HEK293 (cell line): ENCODE results near the gene CCL19.
"Not testable (repeated sequence)": the region's sequence is repeated elsewhere in the genome, so short reads cannot be mapped to it uniquely, and the experiment has no call there.

ENCODE experiments used
- CTCF ChIA-PET: fragments of 350-600 bp; formaldehyde crosslinking; extraction: SDS; loops from one replicate; lab custom pipeline; 2021; ENCODE audit warnings: antibody characterized with exemption; lab: Yijun Ruan, JAX
- POLR2A ChIA-PET: fragments of 300-600 bp; formaldehyde crosslinking; extraction: SDS; loops from one replicate; lab custom pipeline; 2020; ENCODE audit warnings: antibody characterized with exemption, inconsistent platforms; lab: Yijun Ruan, JAX
- H3K27ac ChIP-seq: fragments of 200-500 bp; sonication (Bioruptor generic); 2 replicates; pipeline ENCODE4 v1.5.1; 2014; ENCODE audit warnings: low read depth, low read length, control low read depth, inconsistent platforms; ENCODE audit errors: extremely low read depth
- H3K36me3 ChIP-seq, 2 experiments: fragments of 200-500 bp in 1 of 2; sonication (Bioruptor generic) in 1 of 2; 1 replicate in 1 of 2; 2 replicates in 1 of 2; pipeline ENCODE4 v1.5.1; 2014 to 2017; ENCODE audit warnings: inconsistent platforms in 2 of 2, low read length in 2 of 2; ENCODE audit not compliant: control insufficient read depth in 2 of 2, insufficient read depth in 1 of 2
- H3K4me1 ChIP-seq: fragments of 200-500 bp; sonication (Bioruptor generic); 2 replicates; pipeline ENCODE4 v1.5.1; 2014; ENCODE audit warnings: mild to moderate bottlenecking, low read length, inconsistent platforms; ENCODE audit not compliant: control insufficient read depth, insufficient read depth
- H3K4me3 ChIP-seq: 2 replicates; pipeline ENCODE4 v1.5.1; 2011; ENCODE audit warnings: low read depth, mild to moderate bottlenecking, control low read depth, low read length, moderate library complexity
- H3K9me3 ChIP-seq: fragments of 200-500 bp; sonication (Bioruptor generic); 2 replicates; pipeline ENCODE4 v1.5.1; 2014; ENCODE audit warnings: low read depth, low read length, inconsistent platforms; ENCODE audit not compliant: control insufficient read depth, insufficient read depth
- ZBTB17 ChIP-seq: fragments of 450-650 bp; formaldehyde crosslinking; IDR thresholded peaks from 2 replicates; pipeline ENCODE4 v1.5.1; 2016; ENCODE audit warnings: missing biosample characterization, missing genetic modification characterization
- ZNF146 ChIP-seq: fragments of 450-650 bp; formaldehyde crosslinking; IDR thresholded peaks from 2 replicates; pipeline ENCODE4 v1.5.1; 2016; ENCODE audit warnings: missing biosample characterization, missing genetic modification characterization
- ZNF155 ChIP-seq: fragments of 450-650 bp; formaldehyde crosslinking; IDR thresholded peaks from 2 replicates; pipeline ENCODE4 v1.5.1; 2016; ENCODE audit warnings: missing biosample characterization, missing genetic modification characterization
- ZNF239 ChIP-seq: fragments of 450-650 bp; formaldehyde crosslinking; IDR thresholded peaks from 2 replicates; pipeline ENCODE4 v1.5.1; 2016; ENCODE audit warnings: missing biosample characterization, missing genetic modification characterization
- ZNF274 ChIP-seq, 2 experiments: fragments of 200-500 bp in 1 of 2; fragments of 450-650 bp in 1 of 2; sonication (Bioruptor generic) in 1 of 2; formaldehyde crosslinking in 1 of 2; IDR thresholded peaks; 2 replicates each; pipeline versions ENCODE4 v1.5.1 to v1.6.1; 2014 to 2016; ENCODE audit warnings: borderline replicate concordance in 1 of 2, inconsistent platforms in 1 of 2, low read length in 1 of 2, missing biosample characterization in 1 of 2, missing genetic modification characterization in 1 of 2
- ZNF311 ChIP-seq: fragments of 450-650 bp; formaldehyde crosslinking; IDR thresholded peaks from 2 replicates; pipeline ENCODE4 v1.5.1; 2017; ENCODE audit warnings: missing biosample characterization, missing genetic modification characterization, borderline replicate concordance
- ZNF335 ChIP-seq: fragments of 450-650 bp; formaldehyde crosslinking; conservative IDR thresholded peaks from 2 replicates; pipeline ENCODE4 v1.5.1; 2016; ENCODE audit warnings: missing biosample characterization, missing genetic modification characterization
- ZNF394 ChIP-seq: fragments of 450-650 bp; formaldehyde crosslinking; IDR thresholded peaks from 2 replicates; pipeline ENCODE4 v1.5.1; 2016; ENCODE audit warnings: missing biosample characterization, missing genetic modification characterization, mild to moderate bottlenecking, moderate library complexity, borderline replicate concordance
- ZNF449 ChIP-seq: fragments of 450-650 bp; formaldehyde crosslinking; IDR thresholded peaks from 2 replicates; pipeline ENCODE4 v1.5.1; 2017; ENCODE audit warnings: missing biosample characterization, mild to moderate bottlenecking, missing genetic modification characterization, moderate library complexity
- ZNF513 ChIP-seq: fragments of 450-650 bp; IDR thresholded peaks from 2 replicates; pipeline ENCODE4 v1.5.1; 2018; ENCODE audit warnings: missing biosample characterization, missing genetic modification characterization
- ZNF558 ChIP-seq: fragments of 450-650 bp; formaldehyde crosslinking; IDR thresholded peaks from 2 replicates; pipeline ENCODE4 v1.5.1; 2016; ENCODE audit warnings: missing biosample characterization, missing genetic modification characterization
- ZNF692 ChIP-seq: fragments of 450-650 bp; formaldehyde crosslinking; IDR thresholded peaks from 2 replicates; pipeline ENCODE4 v1.5.1; 2016; ENCODE audit warnings: missing biosample characterization, missing genetic modification characterization
- ZNF701 ChIP-seq: fragments of 450-650 bp; formaldehyde crosslinking; IDR thresholded peaks from 2 replicates; pipeline ENCODE4 v1.5.1; 2016; ENCODE audit warnings: missing biosample characterization, missing genetic modification characterization
- TF ChIP-seq, protein P1 (sequence below): fragments of 450-650 bp; IDR thresholded peaks from 2 replicates; pipeline ENCODE4 v1.5.1; 2018; ENCODE audit warnings: missing biosample characterization, mild to moderate bottlenecking, missing genetic modification characterization
- TF ChIP-seq, protein P2 (sequence below): fragments of 450-650 bp; formaldehyde crosslinking; IDR thresholded peaks from 2 replicates; pipeline ENCODE4 v1.5.1; 2016; ENCODE audit warnings: missing biosample characterization, missing genetic modification characterization
- TF ChIP-seq, protein P3 (sequence below): fragments of 450-650 bp; formaldehyde crosslinking; IDR thresholded peaks from 2 replicates; pipeline ENCODE4; 2016; ENCODE audit warnings: missing biosample characterization, missing genetic modification characterization

The CCL19 gene

DNA sequence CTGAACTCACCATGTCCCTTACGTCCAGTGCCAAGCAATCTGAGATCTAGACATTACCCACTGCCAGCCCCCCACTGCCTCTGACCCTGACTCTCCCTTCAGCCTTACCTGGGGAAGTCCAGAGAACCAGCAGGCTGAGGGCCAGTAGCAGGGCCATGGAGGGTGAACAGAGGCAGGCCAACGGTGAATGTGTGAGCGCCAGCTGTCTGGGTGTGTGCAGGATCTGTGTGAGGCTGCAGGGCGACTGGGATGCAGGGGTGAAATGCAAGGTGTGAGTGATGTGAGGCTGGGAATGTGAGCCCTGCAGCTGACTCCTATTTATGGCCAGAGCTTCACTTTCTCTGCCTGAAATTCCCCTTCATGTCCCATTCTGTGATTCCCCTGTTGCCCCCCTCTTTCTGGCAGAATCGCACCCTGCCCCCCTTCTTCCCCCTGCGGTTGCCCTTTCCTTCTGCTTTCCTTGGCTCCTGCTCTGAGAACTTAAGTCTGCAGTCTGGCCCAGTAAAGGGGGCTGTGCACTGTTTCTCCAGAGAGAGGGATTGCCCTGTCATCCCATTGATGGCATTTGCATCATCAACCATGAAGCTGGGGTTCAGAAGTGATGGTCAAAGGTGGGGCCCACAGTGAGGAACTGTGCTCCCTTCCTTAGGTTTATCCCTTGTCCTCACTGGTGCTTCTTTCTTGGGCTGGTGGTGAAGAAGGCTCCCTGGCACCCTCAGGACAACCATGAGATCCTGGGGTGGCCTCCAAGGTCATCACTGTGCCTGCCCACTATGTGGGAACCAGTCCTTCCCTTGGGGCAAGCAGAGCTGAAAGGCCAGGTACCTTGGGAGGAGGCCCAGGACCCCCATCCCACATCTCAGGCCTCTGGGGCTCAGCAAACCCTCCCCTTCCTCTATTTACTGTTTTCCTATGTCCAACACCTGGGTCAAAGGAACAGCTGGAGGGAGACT is at the start of gene CCL19:
Gene CCL19, minus strand, starts transcription at position 294 of the 953 bp plus-strand sequence. Its CDS starts 137 bp downstream, at position 157.
- Histone ChIP-seq H3K4me1 (no peaks in the 10 kb centered on the region), H3K9me3 (no peaks in the 10 kb centered on the region), H3K36me3 (no peaks in the 10 kb centered on the region), H3K27ac (no peak within 1 kb of the TSS), H3K4me3 (no peak within 1 kb of the TSS)
- CTCF ChIA-PET = interaction anchor here (0.6 to 8.3 kb wide), 7 partner anchors 11 to 897 kb away, joined by 3 to 99 read pairs (median 4); partner anchors contain the start of genes PHF24 and RPP25L
- POLR2A ChIA-PET = no interaction called here
- TF ChIP-seq ZNF146 = no peak
- TF ChIP-seq ZNF394 = no peak
- TF ChIP-seq ZNF692 (tag by site-specific recombination) = 0 out of 2 replicates have a peak, but pooled peaks have one; percentile 29

DNA sequence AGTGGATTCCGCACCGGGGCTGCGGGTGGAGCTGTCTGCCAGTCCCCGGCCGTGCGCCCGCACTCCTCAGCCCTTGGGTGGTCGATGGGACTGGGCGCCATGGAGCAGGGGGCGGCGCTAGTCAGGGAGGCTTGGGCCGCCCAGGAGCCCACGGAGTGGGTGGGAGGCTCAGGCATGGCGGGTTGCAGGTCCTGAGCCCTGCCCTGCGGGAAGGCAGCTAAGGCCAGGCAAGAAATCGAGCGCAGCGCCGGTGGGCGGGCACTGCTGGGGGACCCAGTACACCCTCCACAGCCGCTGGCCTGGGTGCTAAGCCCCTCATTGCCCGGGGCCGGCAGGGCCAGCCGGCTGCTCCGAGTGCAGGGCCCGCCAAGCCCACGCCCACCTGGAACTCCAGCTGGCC is 49.1 kb upstream of the CCL19 start:
- H3K27ac ChIP-seq, POLR2A ChIA-PET, H3K4me1 ChIP-seq, H3K36me3 ChIP-seq, H3K9me3 ChIP-seq, H3K4me3 ChIP-seq: not testable (repeated sequence)
- CTCF ChIA-PET = interaction anchor here (1.0 to 1.5 kb wide), 2 partner anchors 11 to 20 kb away, joined by 4 read pairs; no protein-coding TSS in a partner anchor

DNA sequence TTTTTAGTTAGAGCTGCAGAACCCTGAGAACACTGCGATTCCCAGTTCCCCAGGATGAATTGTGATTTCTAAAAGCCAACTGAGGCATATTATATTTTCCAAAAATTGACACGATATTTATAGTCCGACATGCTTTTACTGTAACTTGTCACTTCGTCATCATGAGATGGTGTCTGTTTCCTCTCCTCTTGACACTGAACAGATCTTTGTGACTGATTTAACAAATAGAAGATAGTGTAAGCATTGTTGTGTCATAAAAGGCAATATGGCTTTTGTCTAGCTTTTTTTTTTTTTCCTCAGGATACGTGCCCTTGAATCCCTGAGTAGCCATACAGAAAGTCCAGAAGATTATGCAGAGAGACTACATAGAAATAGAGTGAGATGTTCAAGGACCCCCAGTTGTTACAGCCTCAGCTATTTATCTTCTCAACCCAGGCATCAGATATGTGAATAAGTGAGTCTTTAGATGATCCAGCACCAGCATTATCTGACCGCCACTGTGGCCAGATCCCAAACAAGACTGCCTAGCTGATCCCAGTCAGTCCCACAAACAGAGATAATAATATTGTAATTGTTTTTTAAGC is 46.7 kb upstream of the CCL19 start:
- POLR2A ChIA-PET = no interaction called here
- no peaks in the 10 kb centered on the region for H3K36me3 ChIP-seq
- no peaks in the 10 kb centered on the region for H3K4me1 ChIP-seq
- no peak overlapping the region for H3K27ac ChIP-seq
- H3K4me3 ChIP-seq = no peak overlapping the region
- CTCF ChIA-PET = interaction anchor here (0.5 to 1.1 kb wide), 4 partner anchors 30 to 1301 kb away, joined by 3 to 4 read pairs (median 3); no protein-coding TSS in a partner anchor
- no peaks in the 10 kb centered on the region for H3K9me3 ChIP-seq
- TF ChIP-seq, protein P1, sequence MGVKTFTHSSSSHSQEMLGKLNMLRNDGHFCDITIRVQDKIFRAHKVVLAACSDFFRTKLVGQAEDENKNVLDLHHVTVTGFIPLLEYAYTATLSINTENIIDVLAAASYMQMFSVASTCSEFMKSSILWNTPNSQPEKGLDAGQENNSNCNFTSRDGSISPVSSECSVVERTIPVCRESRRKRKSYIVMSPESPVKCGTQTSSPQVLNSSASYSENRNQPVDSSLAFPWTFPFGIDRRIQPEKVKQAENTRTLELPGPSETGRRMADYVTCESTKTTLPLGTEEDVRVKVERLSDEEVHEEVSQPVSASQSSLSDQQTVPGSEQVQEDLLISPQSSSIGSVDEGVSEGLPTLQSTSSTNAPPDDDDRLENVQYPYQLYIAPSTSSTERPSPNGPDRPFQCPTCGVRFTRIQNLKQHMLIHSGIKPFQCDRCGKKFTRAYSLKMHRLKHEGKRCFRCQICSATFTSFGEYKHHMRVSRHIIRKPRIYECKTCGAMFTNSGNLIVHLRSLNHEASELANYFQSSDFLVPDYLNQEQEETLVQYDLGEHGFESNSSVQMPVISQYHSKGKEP (tag by site-specific recombination) = no peak
- no peak for TF ChIP-seq ZNF335 (tag by site-specific recombination)
- no peak for TF ChIP-seq ZNF701 (tag by site-specific recombination)
- TF ChIP-seq, protein P2, sequence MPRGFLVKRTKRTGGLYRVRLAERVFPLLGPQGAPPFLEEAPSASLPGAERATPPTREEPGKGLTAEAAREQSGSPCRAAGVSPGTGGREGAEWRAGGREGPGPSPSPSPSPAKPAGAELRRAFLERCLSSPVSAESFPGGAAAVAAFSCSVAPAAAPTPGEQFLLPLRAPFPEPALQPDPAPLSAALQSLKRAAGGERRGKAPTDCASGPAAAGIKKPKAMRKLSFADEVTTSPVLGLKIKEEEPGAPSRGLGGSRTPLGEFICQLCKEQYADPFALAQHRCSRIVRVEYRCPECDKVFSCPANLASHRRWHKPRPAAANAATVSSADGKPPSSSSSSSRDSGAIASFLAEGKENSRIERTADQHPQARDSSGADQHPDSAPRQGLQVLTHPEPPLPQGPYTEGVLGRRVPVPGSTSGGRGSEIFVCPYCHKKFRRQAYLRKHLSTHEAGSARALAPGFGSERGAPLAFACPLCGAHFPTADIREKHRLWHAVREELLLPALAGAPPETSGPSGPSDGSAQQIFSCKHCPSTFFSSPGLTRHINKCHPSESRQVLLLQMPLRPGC (tag by site-specific recombination) = no peak
- TF ChIP-seq ZNF513 = no peak
- no peak for TF ChIP-seq ZNF146
- TF ChIP-seq ZNF274 (IDR thresholded peaks at IDR 0.05; ENCODE audit: low read length) = no peak
- no peak for TF ChIP-seq ZNF274 (tag by site-specific recombination; IDR thresholded peaks at IDR 0.05; ENCODE audit: borderline replicate concordance)
- TF ChIP-seq ZBTB17 = no peak
- TF ChIP-seq ZNF155 = no peak
- TF ChIP-seq ZNF558 (tag by site-specific recombination) = no peak
- TF ChIP-seq ZNF311 (tag by site-specific recombination) = no peak
- TF ChIP-seq, protein P3, sequence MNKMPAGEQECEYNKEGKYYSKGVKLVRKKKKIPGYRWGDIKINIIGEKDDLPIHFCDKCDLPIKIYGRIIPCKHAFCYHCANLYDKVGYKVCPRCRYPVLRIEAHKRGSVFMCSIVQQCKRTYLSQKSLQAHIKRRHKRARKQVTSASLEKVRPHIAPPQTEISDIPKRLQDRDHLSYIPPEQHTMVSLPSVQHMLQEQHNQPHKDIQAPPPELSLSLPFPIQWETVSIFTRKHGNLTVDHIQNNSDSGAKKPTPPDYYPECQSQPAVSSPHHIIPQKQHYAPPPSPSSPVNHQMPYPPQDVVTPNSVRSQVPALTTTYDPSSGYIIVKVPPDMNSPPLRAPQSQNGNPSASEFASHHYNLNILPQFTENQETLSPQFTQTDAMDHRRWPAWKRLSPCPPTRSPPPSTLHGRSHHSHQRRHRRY = no peak
- no peak for TF ChIP-seq ZNF449 (tag by site-specific recombination)
- TF ChIP-seq ZNF239 (tag by site-specific recombination) = no peak
